ENCODE data around the gene TNRC6B. TPM values are rescaled to one million over a fixed set of nuclear protein-coding genes. Genes with fewer than 3 reads are reported as not detected.
A peak's percentile ranks its signal among the peaks of the same experiment; 100 is the strongest.

The TNRC6B gene
- total RNA-seq, 1 experiment from 2014 or later: 50.4 TPM

DNA sequence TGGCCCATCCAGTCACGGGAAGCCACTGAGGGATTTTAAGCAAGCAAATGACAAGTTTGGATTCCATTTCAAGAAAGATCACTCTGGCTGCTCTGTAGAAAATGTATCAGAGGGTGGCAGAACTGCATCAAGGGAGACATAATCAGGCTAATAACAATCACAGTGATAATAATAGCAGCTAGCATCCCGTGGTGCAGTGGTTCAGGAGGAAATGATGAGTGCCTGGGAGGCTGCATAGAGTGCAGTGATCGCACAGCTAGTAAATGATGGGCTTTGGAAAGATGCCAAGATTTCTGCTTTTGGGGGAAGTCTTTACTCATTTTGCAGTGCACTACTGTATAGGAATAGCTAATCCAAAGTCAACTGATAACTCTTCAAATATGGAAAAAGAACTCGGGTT is 35.8 kb downstream of the TNRC6B start:
- Mint-ChIP-seq H3K4me1 (peaks cover 77% of the 10 kb centered on the region), H3K36me3 (no peaks in the 10 kb centered on the region), H3K27me3 (ENCODE audit: low read depth) (no peaks in the 10 kb centered on the region), H3K27ac (peak overlapping the region; percentile 8; the same call in 1 of the 2 replicates), H3K4me3 (no peak overlapping the region), H3K9me3 (no peaks in the 10 kb centered on the region)
- no peak for DNase-seq (ENCODE audit: low spot score)
- CTCF ChIA-PET: no interaction called here
- TF ChIP-seq, protein P1, sequence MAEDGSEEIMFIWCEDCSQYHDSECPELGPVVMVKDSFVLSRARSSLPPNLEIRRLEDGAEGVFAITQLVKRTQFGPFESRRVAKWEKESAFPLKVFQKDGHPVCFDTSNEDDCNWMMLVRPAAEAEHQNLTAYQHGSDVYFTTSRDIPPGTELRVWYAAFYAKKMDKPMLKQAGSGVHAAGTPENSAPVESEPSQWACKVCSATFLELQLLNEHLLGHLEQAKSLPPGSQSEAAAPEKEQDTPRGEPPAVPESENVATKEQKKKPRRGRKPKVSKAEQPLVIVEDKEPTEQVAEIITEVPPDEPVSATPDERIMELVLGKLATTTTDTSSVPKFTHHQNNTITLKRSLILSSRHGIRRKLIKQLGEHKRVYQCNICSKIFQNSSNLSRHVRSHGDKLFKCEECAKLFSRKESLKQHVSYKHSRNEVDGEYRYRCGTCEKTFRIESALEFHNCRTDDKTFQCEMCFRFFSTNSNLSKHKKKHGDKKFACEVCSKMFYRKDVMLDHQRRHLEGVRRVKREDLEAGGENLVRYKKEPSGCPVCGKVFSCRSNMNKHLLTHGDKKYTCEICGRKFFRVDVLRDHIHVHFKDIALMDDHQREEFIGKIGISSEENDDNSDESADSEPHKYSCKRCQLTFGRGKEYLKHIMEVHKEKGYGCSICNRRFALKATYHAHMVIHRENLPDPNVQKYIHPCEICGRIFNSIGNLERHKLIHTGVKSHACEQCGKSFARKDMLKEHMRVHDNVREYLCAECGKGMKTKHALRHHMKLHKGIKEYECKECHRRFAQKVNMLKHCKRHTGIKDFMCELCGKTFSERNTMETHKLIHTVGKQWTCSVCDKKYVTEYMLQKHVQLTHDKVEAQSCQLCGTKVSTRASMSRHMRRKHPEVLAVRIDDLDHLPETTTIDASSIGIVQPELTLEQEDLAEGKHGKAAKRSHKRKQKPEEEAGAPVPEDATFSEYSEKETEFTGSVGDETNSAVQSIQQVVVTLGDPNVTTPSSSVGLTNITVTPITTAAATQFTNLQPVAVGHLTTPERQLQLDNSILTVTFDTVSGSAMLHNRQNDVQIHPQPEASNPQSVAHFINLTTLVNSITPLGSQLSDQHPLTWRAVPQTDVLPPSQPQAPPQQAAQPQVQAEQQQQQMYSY (CRISPR knock-in tag; IDR thresholded peaks at IDR 0.05): no peak
- TF ChIP-seq TEAD4 (CRISPR knock-in tag; IDR thresholded peaks at IDR 0.05): no peak
- TF ChIP-seq JAZF1 (CRISPR knock-in tag; IDR thresholded peaks at IDR 0.05): no peak
- no peak for TF ChIP-seq OVOL2 (CRISPR knock-in tag; IDR thresholded peaks at IDR 0.05; ENCODE audit: borderline replicate concordance)
- no peak for TF ChIP-seq GTF2I (CRISPR knock-in tag; conservative IDR thresholded peaks at IDR 0.05)
- no peak for TF ChIP-seq CREB1 (CRISPR knock-in tag; IDR thresholded peaks at IDR 0.05)
- no peak for TF ChIP-seq EMX1 (CRISPR knock-in tag; IDR thresholded peaks at IDR 0.05)
- no peak for TF ChIP-seq ZNF416 (CRISPR knock-in tag; IDR thresholded peaks at IDR 0.05)
- TF ChIP-seq, protein P2, sequence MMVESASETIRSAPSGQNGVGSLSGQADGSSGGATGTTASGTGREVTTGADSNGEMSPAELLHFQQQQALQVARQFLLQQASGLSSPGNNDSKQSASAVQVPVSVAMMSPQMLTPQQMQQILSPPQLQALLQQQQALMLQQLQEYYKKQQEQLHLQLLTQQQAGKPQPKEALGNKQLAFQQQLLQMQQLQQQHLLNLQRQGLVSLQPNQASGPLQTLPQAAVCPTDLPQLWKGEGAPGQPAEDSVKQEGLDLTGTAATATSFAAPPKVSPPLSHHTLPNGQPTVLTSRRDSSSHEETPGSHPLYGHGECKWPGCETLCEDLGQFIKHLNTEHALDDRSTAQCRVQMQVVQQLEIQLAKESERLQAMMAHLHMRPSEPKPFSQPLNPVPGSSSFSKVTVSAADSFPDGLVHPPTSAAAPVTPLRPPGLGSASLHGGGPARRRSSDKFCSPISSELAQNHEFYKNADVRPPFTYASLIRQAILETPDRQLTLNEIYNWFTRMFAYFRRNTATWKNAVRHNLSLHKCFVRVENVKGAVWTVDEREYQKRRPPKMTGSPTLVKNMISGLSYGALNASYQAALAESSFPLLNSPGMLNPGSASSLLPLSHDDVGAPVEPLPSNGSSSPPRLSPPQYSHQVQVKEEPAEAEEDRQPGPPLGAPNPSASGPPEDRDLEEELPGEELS (CRISPR knock-in tag; IDR thresholded peaks at IDR 0.05): no peak
- TF ChIP-seq, protein P3, sequence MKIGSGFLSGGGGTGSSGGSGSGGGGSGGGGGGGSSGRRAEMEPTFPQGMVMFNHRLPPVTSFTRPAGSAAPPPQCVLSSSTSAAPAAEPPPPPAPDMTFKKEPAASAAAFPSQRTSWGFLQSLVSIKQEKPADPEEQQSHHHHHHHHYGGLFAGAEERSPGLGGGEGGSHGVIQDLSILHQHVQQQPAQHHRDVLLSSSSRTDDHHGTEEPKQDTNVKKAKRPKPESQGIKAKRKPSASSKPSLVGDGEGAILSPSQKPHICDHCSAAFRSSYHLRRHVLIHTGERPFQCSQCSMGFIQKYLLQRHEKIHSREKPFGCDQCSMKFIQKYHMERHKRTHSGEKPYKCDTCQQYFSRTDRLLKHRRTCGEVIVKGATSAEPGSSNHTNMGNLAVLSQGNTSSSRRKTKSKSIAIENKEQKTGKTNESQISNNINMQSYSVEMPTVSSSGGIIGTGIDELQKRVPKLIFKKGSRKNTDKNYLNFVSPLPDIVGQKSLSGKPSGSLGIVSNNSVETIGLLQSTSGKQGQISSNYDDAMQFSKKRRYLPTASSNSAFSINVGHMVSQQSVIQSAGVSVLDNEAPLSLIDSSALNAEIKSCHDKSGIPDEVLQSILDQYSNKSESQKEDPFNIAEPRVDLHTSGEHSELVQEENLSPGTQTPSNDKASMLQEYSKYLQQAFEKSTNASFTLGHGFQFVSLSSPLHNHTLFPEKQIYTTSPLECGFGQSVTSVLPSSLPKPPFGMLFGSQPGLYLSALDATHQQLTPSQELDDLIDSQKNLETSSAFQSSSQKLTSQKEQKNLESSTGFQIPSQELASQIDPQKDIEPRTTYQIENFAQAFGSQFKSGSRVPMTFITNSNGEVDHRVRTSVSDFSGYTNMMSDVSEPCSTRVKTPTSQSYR (CRISPR knock-in tag; IDR thresholded peaks at IDR 0.05): no peak
- TF ChIP-seq SOX15 (CRISPR knock-in tag; IDR thresholded peaks at IDR 0.05): no peak
- ATAC-seq: no peak
- POLR2A ChIA-PET: interaction anchor here (0.6 kb wide), 1 partner anchor 533 kb away, joined by 3 read pairs; no protein-coding TSS in a partner anchor

DNA sequence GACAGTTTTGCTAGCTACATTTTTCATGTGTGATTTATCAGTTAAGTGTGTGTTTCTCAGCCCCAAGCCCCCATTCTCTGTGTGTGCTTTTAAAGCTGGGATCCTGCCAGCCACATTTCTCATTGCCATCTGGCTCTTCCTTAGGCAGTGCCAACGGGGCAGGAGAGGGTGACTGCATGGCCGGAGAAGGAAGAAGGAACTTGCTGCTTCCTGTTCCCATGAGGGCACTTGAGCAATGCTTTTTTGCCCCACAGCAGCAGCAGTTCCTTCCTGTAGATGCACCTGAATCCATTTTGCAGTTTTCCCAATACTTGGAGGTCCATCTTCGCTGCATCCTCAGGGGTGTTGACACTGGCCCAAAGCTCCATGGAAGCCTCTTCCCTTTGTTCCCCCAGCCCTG is 37.5 kb downstream of the TNRC6B start:
- Mint-ChIP-seq H3K36me3 (no peaks in the 10 kb centered on the region), H3K9me3 (no peaks in the 10 kb centered on the region), H3K4me1 (peaks cover 77% of the 10 kb centered on the region), H3K27ac (peak overlapping the region; percentile 77), H3K27me3 (ENCODE audit: low read depth) (no peaks in the 10 kb centered on the region), H3K4me3 (no peak overlapping the region)
- no peak for ATAC-seq
- ChIA-PET POLR2A (interaction anchor here (0.5 kb wide), 2 partner anchors 92 to 806 kb away, joined by 3 read pairs; no protein-coding TSS in a partner anchor), CTCF (interaction anchor here (1.5 to 1.8 kb wide), 2 partner anchors 22 to 133 kb away, joined by 3 to 5 read pairs; no protein-coding TSS in a partner anchor)
- DNase-seq (ENCODE audit: low spot score): no peak
- TF ChIP-seq EMX1 (CRISPR knock-in tag; IDR thresholded peaks at IDR 0.05) (no peak), GABPB1 (CRISPR knock-in tag; IDR thresholded peaks at IDR 0.05) (no peak)
- TF ChIP-seq, protein P4, sequence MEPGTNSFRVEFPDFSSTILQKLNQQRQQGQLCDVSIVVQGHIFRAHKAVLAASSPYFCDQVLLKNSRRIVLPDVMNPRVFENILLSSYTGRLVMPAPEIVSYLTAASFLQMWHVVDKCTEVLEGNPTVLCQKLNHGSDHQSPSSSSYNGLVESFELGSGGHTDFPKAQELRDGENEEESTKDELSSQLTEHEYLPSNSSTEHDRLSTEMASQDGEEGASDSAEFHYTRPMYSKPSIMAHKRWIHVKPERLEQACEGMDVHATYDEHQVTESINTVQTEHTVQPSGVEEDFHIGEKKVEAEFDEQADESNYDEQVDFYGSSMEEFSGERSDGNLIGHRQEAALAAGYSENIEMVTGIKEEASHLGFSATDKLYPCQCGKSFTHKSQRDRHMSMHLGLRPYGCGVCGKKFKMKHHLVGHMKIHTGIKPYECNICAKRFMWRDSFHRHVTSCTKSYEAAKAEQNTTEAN (CRISPR knock-in tag; IDR thresholded peaks at IDR 0.05): no peak
